ENCODE data around the gene DBN1. TPM values are rescaled to one million over a fixed set of nuclear protein-coding genes. Genes with fewer than 3 reads are reported as not detected.

DBN1 gene
- total and polyA plus RNA-seq, 9 of the 15 experiments (the other 6 are each of a cell fraction or from before 2014, with no cell fraction given), result 0.25 to 87.2 (median 27.9) TPM

DNA sequence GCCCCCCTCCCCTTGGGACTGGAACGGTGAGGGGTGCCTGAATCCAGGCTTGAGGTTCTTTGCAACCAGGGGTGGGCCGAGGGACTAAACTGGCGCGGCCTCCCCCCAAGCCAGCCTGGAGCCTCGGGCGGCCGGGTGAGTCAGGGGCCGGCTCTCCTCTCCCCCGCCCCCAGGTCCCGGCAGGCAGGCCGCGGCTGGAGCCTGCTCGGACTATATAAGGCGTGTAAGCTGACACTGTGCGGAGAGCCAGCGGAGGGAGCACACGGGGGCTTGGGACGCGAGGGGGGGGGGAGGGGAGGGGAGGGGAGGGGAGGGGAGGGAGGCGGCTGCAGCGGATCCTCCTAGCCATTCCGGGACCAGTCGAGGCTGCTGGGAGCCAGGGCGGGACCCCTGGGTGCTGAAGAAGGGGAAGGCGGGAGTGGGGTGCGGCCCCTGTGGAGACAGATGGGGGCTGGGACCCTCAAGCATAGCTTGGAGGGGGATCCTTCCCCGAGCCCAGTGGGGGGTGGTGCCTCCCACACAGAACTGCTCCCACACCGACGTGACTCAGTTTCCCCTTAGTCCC, 23.4 kb upstream of the DBN1 start (continued):
- TF ChIP-seq, protein P1, sequence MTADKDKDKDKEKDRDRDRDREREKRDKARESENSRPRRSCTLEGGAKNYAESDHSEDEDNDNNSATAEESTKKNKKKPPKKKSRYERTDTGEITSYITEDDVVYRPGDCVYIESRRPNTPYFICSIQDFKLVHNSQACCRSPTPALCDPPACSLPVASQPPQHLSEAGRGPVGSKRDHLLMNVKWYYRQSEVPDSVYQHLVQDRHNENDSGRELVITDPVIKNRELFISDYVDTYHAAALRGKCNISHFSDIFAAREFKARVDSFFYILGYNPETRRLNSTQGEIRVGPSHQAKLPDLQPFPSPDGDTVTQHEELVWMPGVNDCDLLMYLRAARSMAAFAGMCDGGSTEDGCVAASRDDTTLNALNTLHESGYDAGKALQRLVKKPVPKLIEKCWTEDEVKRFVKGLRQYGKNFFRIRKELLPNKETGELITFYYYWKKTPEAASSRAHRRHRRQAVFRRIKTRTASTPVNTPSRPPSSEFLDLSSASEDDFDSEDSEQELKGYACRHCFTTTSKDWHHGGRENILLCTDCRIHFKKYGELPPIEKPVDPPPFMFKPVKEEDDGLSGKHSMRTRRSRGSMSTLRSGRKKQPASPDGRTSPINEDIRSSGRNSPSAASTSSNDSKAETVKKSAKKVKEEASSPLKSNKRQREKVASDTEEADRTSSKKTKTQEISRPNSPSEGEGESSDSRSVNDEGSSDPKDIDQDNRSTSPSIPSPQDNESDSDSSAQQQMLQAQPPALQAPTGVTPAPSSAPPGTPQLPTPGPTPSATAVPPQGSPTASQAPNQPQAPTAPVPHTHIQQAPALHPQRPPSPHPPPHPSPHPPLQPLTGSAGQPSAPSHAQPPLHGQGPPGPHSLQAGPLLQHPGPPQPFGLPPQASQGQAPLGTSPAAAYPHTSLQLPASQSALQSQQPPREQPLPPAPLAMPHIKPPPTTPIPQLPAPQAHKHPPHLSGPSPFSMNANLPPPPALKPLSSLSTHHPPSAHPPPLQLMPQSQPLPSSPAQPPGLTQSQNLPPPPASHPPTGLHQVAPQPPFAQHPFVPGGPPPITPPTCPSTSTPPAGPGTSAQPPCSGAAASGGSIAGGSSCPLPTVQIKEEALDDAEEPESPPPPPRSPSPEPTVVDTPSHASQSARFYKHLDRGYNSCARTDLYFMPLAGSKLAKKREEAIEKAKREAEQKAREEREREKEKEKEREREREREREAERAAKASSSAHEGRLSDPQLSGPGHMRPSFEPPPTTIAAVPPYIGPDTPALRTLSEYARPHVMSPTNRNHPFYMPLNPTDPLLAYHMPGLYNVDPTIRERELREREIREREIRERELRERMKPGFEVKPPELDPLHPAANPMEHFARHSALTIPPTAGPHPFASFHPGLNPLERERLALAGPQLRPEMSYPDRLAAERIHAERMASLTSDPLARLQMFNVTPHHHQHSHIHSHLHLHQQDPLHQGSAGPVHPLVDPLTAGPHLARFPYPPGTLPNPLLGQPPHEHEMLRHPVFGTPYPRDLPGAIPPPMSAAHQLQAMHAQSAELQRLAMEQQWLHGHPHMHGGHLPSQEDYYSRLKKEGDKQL (CRISPR knock-in tag; IDR thresholded peaks at IDR 0.05; ENCODE audit: borderline replicate concordance), result no peak
- TF ChIP-seq SIX5 (IDR thresholded peaks at IDR 0.05; ENCODE audit: borderline replicate concordance in 1 of 2, insufficient read depth in 1 of 2, low read depth in 1 of 2, low read length in 2 of 2), result no peak
- TF ChIP-seq ZNF707 (CRISPR knock-in tag; conservative IDR thresholded peaks at IDR 0.05), result no peak
- TF ChIP-seq EP400 (IDR thresholded peaks at IDR 0.05), result 0 out of 2 replicates have a peak, but pooled peaks have one; percentile 4
- TF ChIP-seq SMC3 (conservative IDR thresholded peaks at IDR 0.05; ENCODE audit: insufficient read depth, low read depth, low read length), result no peak
- TF ChIP-seq TAF1 (IDR thresholded peaks at IDR 0.05; ENCODE audit: control insufficient read depth, extremely low read depth, insufficient read depth, low read length, severe bottlenecking), result peak; percentile 87
- peak; percentile 59 for TF ChIP-seq JUND (IDR thresholded peaks at IDR 0.05; ENCODE audit: borderline replicate concordance, low read depth, low read length)
- TF ChIP-seq JUND (tag; IDR thresholded peaks at IDR 0.05; ENCODE audit: borderline replicate concordance, low read depth, low read length), result no peak; the same call in 2 of the 3 replicates
- TF ChIP-seq SMARCA4 (IDR thresholded peaks at IDR 0.05), result peak; percentile 44; the same call in 1 of the 2 replicates
- TF ChIP-seq OTX1 (CRISPR knock-in tag; IDR thresholded peaks at IDR 0.05), result no peak
- TF ChIP-seq RB1 (IDR thresholded peaks at IDR 0.05; ENCODE audit: low read depth), result peak; percentile 8; the same call in 1 of the 2 replicates
- peak in 1 of 2 experiments; percentile 63; a peak in 1 of 4 replicates for TF ChIP-seq KDM1A (IDR thresholded peaks at IDR 0.05)
- TF ChIP-seq, protein P2, sequence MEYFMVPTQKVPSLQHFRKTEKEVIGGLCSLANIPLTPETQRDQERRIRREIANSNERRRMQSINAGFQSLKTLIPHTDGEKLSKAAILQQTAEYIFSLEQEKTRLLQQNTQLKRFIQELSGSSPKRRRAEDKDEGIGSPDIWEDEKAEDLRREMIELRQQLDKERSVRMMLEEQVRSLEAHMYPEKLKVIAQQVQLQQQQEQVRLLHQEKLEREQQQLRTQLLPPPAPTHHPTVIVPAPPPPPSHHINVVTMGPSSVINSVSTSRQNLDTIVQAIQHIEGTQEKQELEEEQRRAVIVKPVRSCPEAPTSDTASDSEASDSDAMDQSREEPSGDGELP (CRISPR knock-in tag; IDR thresholded peaks at IDR 0.05; ENCODE audit: borderline replicate concordance), result no peak; the same call in 1 of the 2 replicates
- no peak for TF ChIP-seq CBX2 (IDR thresholded peaks at IDR 0.05; ENCODE audit: insufficient read depth, low read length, poor library complexity, severe bottlenecking)
- TF ChIP-seq LEF1 (IDR thresholded peaks at IDR 0.05), result no peak
- TF ChIP-seq, protein P3, sequence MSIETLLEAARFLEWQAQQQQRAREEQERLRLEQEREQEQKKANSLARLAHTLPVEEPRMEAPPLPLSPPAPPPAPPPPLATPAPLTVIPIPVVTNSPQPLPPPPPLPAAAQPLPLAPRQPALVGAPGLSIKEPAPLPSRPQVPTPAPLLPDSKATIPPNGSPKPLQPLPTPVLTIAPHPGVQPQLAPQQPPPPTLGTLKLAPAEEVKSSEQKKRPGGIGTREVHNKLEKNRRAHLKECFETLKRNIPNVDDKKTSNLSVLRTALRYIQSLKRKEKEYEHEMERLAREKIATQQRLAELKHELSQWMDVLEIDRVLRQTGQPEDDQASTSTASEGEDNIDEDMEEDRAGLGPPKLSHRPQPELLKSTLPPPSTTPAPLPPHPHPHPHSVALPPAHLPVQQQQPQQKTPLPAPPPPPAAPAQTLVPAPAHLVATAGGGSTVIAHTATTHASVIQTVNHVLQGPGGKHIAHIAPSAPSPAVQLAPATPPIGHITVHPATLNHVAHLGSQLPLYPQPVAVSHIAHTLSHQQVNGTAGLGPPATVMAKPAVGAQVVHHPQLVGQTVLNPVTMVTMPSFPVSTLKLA (conservative IDR thresholded peaks at IDR 0.05), result peak in 1 of 2 experiments; percentile 9; a peak in 1 of 4 replicates
- TF ChIP-seq PHF8 (IDR thresholded peaks at IDR 0.05; ENCODE audit: borderline replicate concordance, low read length), result peak; percentile 48; the same call in 1 of the 2 replicates
- TF ChIP-seq ZFX (CRISPR knock-in tag; IDR thresholded peaks at IDR 0.05), result peak; percentile 76

All from K562 (cell line).